Measurements from ENCODE around the gene KCNC1. TPM values are rescaled to one million over a fixed set of nuclear protein-coding genes. Genes with fewer than 3 reads are reported as not detected.

KCNC1 gene
- total RNA-seq, 2 donors from 2014 or later = 0.19 to 0.37 TPM

GRCh38 chr11:17812091-17812864 lies 77.7 kb downstream of the KCNC1 start:
- intact Hi-C loops (cut with DNase I) = no loop called here
- no peak for TF ChIP-seq CTCF (IDR thresholded peaks at IDR 0.05)
- peak; percentile 40 for DNase-seq
- H3K27me3 ChIP-seq = no peaks in the 10 kb centered on the region
- no peaks in the 10 kb centered on the region for H3K9me3 ChIP-seq
- H3K4me3 ChIP-seq = no peak overlapping the region
- H3K27ac ChIP-seq = no peak overlapping the region
- H3K36me3 ChIP-seq = no peaks in the 10 kb centered on the region
- H3K4me1 ChIP-seq = peaks cover 8% of the 10 kb centered on the region
- no peak overlapping the region for H3K9ac ChIP-seq (ENCODE audit: low read depth in 2 of 2, low read length in 2 of 2)

- DNase-seq = peak; percentile 20
- Histone ChIP-seq H3K27ac (no peak overlapping the region), H3K27me3 (no peaks in the 10 kb centered on the region)
Measured at GRCh38 chr11:17812865-17813187, 78.2 kb downstream of the KCNC1 start.

GRCh38 chr11:17813391-17814059 lies 78.9 kb downstream of the KCNC1 start:
- Histone ChIP-seq H3K9ac (ENCODE audit: low read depth in 2 of 2, low read length in 2 of 2) (no peak overlapping the region), H3K27me3 (no peaks in the 10 kb centered on the region), H3K4me1 (peaks cover 8% of the 10 kb centered on the region), H3K4me3 (no peak overlapping the region), H3K27ac (no peak overlapping the region), H3K36me3 (no peaks in the 10 kb centered on the region), H3K9me3 (no peaks in the 10 kb centered on the region)
- intact Hi-C loops (cut with DNase I) = no loop called here
- TF ChIP-seq CTCF (IDR thresholded peaks at IDR 0.05) = no peak
- DNase-seq = no peak

More at GRCh38 chr11:17812865-17813187, 78.2 kb downstream of the KCNC1 start:
- H3K4me3 ChIP-seq = no peak overlapping the region
- peaks cover 8% of the 10 kb centered on the region for H3K4me1 ChIP-seq
- TF ChIP-seq CTCF (IDR thresholded peaks at IDR 0.05) = no peak
- no peaks in the 10 kb centered on the region for H3K9me3 ChIP-seq
- no peak overlapping the region for H3K9ac ChIP-seq (ENCODE audit: low read depth in 2 of 2, low read length in 2 of 2)
- H3K36me3 ChIP-seq = no peaks in the 10 kb centered on the region
- intact Hi-C loops (cut with DNase I) = no loop called here

GRCh38 chr11:17814546-17814945 lies 80.0 kb downstream of the KCNC1 start:
- no peak for DNase-seq
- peaks cover 8% of the 10 kb centered on the region for H3K4me1 ChIP-seq
- no peaks in the 10 kb centered on the region for H3K27me3 ChIP-seq
- H3K4me3 ChIP-seq = no peak overlapping the region
- intact Hi-C loops (cut with DNase I) = no loop called here
- no peak overlapping the region for H3K27ac ChIP-seq
- no peak for TF ChIP-seq CTCF (IDR thresholded peaks at IDR 0.05)
- no peak overlapping the region for H3K9ac ChIP-seq (ENCODE audit: low read depth in 2 of 2, low read length in 2 of 2)
- H3K9me3 ChIP-seq = no peaks in the 10 kb centered on the region
- H3K36me3 ChIP-seq = no peaks in the 10 kb centered on the region

- Histone ChIP-seq H3K9ac (ENCODE audit: low read depth in 2 of 2, low read length in 2 of 2) (no peak overlapping the region), H3K4me1 (peaks cover 8% of the 10 kb centered on the region), H3K4me3 (no peak overlapping the region), H3K27ac (no peak overlapping the region), H3K9me3 (no peaks in the 10 kb centered on the region), H3K27me3 (no peaks in the 10 kb centered on the region), H3K36me3 (no peaks in the 10 kb centered on the region)
- intact Hi-C loops (cut with DNase I) = no loop called here
- TF ChIP-seq CTCF (IDR thresholded peaks at IDR 0.05) = no peak
- DNase-seq = no peak
Measured at GRCh38 chr11:17816232-17816931, 81.8 kb downstream of the KCNC1 start.
